Tibial nerve (tissue), 4 donors: ENCODE results near the gene TAF8. TPM values are rescaled to one million over a fixed set of nuclear protein-coding genes. Genes with fewer than 3 reads are reported as not detected.

Experiments
- DNase-seq, 2 donors: peaks; one replicate each; pipeline ENCODE4 v3.0.0-alpha.2; 2019; ENCODE audit warnings: low spot score in 2 of 2
- H3K27ac ChIP-seq, 4 donors: fragments of 200-600 bp; sonication (generic) in 3 of 4; one replicate each; pipeline ENCODE4 v1.5.1; 2017 to 2019; ENCODE audit warnings: mild to moderate bottlenecking in 1 of 4
- H3K27me3 ChIP-seq, 2 donors: fragments of 200-600 bp; sonication (generic) in 1 of 2; one replicate each; pipeline versions ENCODE4 v1.5.1 to v1.6.0; 2017 to 2019
- H3K36me3 ChIP-seq, 3 donors: fragments of 200-600 bp; sonication (generic); one replicate each; pipeline ENCODE4 v1.5.1; 2018 to 2019
- H3K4me1 ChIP-seq, 4 donors: fragments of 200-600 bp; sonication (generic) in 3 of 4; one replicate each; pipeline ENCODE4 v1.5.1; 2017 to 2019
- H3K4me3 ChIP-seq, 4 donors: fragments of 200-600 bp; sonication (generic) in 3 of 4; one replicate each; pipeline ENCODE4 v1.5.1; 2017 to 2019; ENCODE audit warnings: mild to moderate bottlenecking in 1 of 4, moderate library complexity in 1 of 4
- H3K9me3 ChIP-seq, 4 donors: fragments of 200-600 bp; sonication (generic) in 3 of 4; one replicate each; pipeline ENCODE4 v1.5.1; 2017 to 2019
- CTCF ChIP-seq, 5 experiments: fragments of 200-600 bp in 3 of 5; fragments of 450-650 bp in 2 of 5; sonication (generic) in 3 of 5; IDR thresholded peaks; one replicate each; pipeline ENCODE4 v1.5.1; 2016 to 2019; ENCODE audit warnings: antibody characterized with exemption in 5 of 5, mild to moderate bottlenecking in 3 of 5, moderate library complexity in 2 of 5
- EP300 ChIP-seq, 2 donors: sonication (generic); formaldehyde crosslinking; IDR thresholded peaks; one replicate each; pipeline ENCODE4 v1.6.1; 2017; ENCODE audit warnings: antibody characterized with exemption in 2 of 2, mild to moderate bottlenecking in 1 of 2
- POLR2A ChIP-seq, 2 donors: fragments of 450-650 bp; IDR thresholded peaks; one replicate each; pipeline ENCODE4 v1.6.1; 2017; ENCODE audit warnings: antibody characterized with exemption in 2 of 2, mild to moderate bottlenecking in 2 of 2, moderate library complexity in 2 of 2
- WGBS, 2 donors: methylation state at CpG; one replicate each; pipeline ENCODE4 v1.1.5; 2018; 5-methylcytosine and 5-hydroxymethylcytosine counted together
- total RNA-seq, 4 donors: library from RNA; depleted of rRNA; stranded (reverse); fragments of >200 nt; gene quantifications; one replicate each; pipeline ENCODE4 v1.1.0, GENCODE V29; 2016

TAF8 gene
- total RNA-seq, 4 donors from 2014 or later: 10.7 to 27.6 (median 20.9) TPM

- Histone ChIP-seq H3K27ac (no peak overlapping the region), H3K36me3 (peaks cover 0 to 64% (median 0%) of the 10 kb centered on the region in 3 donors), H3K9me3 (no peaks in the 10 kb centered on the region), H3K4me3 (no peak overlapping the region), H3K4me1 (no peaks in the 10 kb centered on the region), H3K27me3 (no peaks in the 10 kb centered on the region)
- 81 to 85% methylated on average over 5 of the region's 5 CpGs for WGBS, 2 donors
- no peak for DNase-seq
- TF ChIP-seq CTCF (IDR thresholded peaks at IDR 0.05) (no peak), POLR2A (IDR thresholded peaks at IDR 0.05) (no peak), EP300 (IDR thresholded peaks at IDR 0.05) (no peak)
Measured at GRCh38 chr6:42084889-42085288, 34.6 kb downstream of the TAF8 start.

GRCh38 chr6:42086046-42087035 lies 36.0 kb downstream of the TAF8 start:
- peaks cover 0 to 49% (median 0%) of the 10 kb centered on the region in 3 donors for H3K36me3 ChIP-seq
- H3K4me1 ChIP-seq: no peaks in the 10 kb centered on the region
- no peak for DNase-seq
- H3K27ac ChIP-seq: no peak overlapping the region
- H3K27me3 ChIP-seq: no peaks in the 10 kb centered on the region
- 83 to 86% methylated on average over 22 of the region's 22 CpGs for WGBS, 2 donors
- H3K9me3 ChIP-seq: no peaks in the 10 kb centered on the region
- H3K4me3 ChIP-seq: no peak overlapping the region
- TF ChIP-seq EP300 (IDR thresholded peaks at IDR 0.05) (no peak), CTCF (IDR thresholded peaks at IDR 0.05) (peak in 1 of 5 experiments; percentile 20)

- H3K27me3 ChIP-seq: no peaks in the 10 kb centered on the region
- DNase-seq: no peak
- WGBS, 2 donors: 85 to 87% methylated on average over 7 of the region's 7 CpGs
- no peak overlapping the region for H3K27ac ChIP-seq
- peaks cover 0 to 41% (median 0%) of the 10 kb centered on the region in 3 donors for H3K36me3 ChIP-seq
- H3K4me1 ChIP-seq: no peaks in the 10 kb centered on the region
- H3K4me3 ChIP-seq: no peak overlapping the region
- TF ChIP-seq CTCF (IDR thresholded peaks at IDR 0.05) (no peak), POLR2A (IDR thresholded peaks at IDR 0.05) (no peak), EP300 (IDR thresholded peaks at IDR 0.05) (no peak)
- no peaks in the 10 kb centered on the region for H3K9me3 ChIP-seq
Measured at GRCh38 chr6:42088101-42088591, 37.8 kb downstream of the TAF8 start.

DNA sequence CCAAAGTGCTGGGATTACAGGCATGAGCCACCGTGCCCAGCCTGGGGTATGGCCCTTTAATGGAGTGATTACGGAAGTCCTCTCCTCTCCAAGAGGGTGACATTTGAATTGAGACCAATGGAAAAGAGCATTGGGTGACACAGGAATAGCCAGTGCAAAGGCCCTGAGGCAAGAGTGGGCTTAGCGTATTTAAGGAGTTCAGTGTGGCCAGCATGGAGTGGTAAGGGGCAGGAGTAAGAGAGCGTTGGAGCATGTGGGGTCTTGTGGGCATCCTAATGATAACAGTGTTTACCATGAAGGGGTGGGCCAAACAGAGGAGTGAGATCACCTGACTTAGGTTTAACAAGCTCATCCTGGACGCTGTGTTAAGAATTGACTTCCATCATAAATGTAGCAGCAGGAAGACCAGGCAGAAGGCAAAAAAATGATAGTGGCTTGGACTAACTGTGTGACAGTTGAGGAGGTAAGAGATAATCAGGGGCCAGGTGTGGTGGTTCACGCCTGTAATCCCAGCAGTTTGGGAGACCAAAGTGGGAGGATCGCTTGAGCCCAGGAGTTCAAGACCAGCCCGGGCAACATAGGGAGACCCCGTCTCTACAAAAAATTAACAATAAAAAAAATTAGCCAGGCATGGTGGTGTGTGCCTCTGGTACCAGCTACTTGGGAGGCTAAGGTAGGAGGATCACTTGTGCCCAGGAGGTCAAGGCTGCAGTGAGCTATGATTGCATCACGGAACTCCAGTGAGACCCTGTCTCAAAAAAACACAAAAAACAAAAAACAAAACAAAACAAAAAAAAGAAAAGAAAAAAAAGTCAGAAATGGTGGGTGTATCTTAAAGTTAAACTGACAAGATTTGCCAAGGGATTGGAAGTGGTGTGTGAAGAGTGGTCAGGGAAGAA lies 40.7 kb downstream of the TAF8 start:
- Histone ChIP-seq H3K4me3 (no peak overlapping the region), H3K4me1 (no peaks in the 10 kb centered on the region), H3K36me3 (peaks cover 0 to 22% (median 0%) of the 10 kb centered on the region in 3 donors), H3K27ac (no peak overlapping the region), H3K27me3 (no peaks in the 10 kb centered on the region), H3K9me3 (no peaks in the 10 kb centered on the region)
- TF ChIP-seq EP300 (IDR thresholded peaks at IDR 0.05) (no peak), POLR2A (IDR thresholded peaks at IDR 0.05) (no peak), CTCF (IDR thresholded peaks at IDR 0.05) (no peak)
- 84 to 89% methylated on average over 10 of the region's 10 CpGs for WGBS, 2 donors
- DNase-seq: no peak
